ENCODE results near the gene ANKRA2. TPM values are rescaled to one million over a fixed set of nuclear protein-coding genes. Genes with fewer than 3 reads are reported as not detected.
A peak's percentile ranks its signal among the peaks of the same experiment; 100 is the strongest.

The ANKRA2 gene
- total RNA-seq, 1 donor from 2014 or later = 19.2 TPM

GRCh38 chr5:73605223-73606087 is 40.0 kb upstream of the ANKRA2 start:
- Mint-ChIP-seq H3K27ac (ENCODE audit: unreplicated experiment) (no peak overlapping the region), H3K4me3 (ENCODE audit: unreplicated experiment) (no peak overlapping the region), H3K36me3 (ENCODE audit: low read depth) (peaks cover 3% of the 10 kb centered on the region), H3K27me3 (ENCODE audit: low read depth) (no peaks in the 10 kb centered on the region), H3K9me3 (ENCODE audit: low read depth) (peaks cover 11% of the 10 kb centered on the region), H3K4me1 (ENCODE audit: low read depth) (peaks cover 37% of the 10 kb centered on the region)
- TF ChIP-seq CTCF (IDR thresholded peaks at IDR 0.05) = no peak
- DNase-seq (ENCODE audit: low spot score) = no peak

GRCh38 chr5:73603998-73604397 is 38.6 kb upstream of the ANKRA2 start:
- Mint-ChIP-seq H3K4me3 (ENCODE audit: unreplicated experiment) (no peak overlapping the region), H3K9me3 (ENCODE audit: low read depth) (peaks cover 11% of the 10 kb centered on the region), H3K27me3 (ENCODE audit: low read depth) (no peaks in the 10 kb centered on the region), H3K4me1 (ENCODE audit: low read depth) (peaks cover 37% of the 10 kb centered on the region), H3K36me3 (ENCODE audit: low read depth) (peaks cover 3% of the 10 kb centered on the region), H3K27ac (ENCODE audit: unreplicated experiment) (peak overlapping the region; percentile 23)
- DNase-seq (ENCODE audit: low spot score) = no peak
- no peak for TF ChIP-seq CTCF (IDR thresholded peaks at IDR 0.05)

- H3K27me3 Mint-ChIP-seq (ENCODE audit: low read depth) = no peaks in the 10 kb centered on the region
- H3K4me1 Mint-ChIP-seq (ENCODE audit: low read depth) = peaks cover 8% of the 10 kb centered on the region
- DNase-seq (ENCODE audit: low spot score) = no peak
- H3K36me3 Mint-ChIP-seq (ENCODE audit: low read depth) = peaks cover 3% of the 10 kb centered on the region
- H3K4me3 Mint-ChIP-seq (ENCODE audit: unreplicated experiment) = no peak overlapping the region
- no peak for TF ChIP-seq CTCF (IDR thresholded peaks at IDR 0.05)
- no peak overlapping the region for H3K27ac Mint-ChIP-seq (ENCODE audit: unreplicated experiment)
- peaks cover 11% of the 10 kb centered on the region for H3K9me3 Mint-ChIP-seq (ENCODE audit: low read depth)
These were observed 33.9 kb upstream of the ANKRA2 start for GRCh38 chr5:73599380-73599779.

- H3K27me3 Mint-ChIP-seq (ENCODE audit: low read depth) = no peaks in the 10 kb centered on the region
- no peak for DNase-seq (ENCODE audit: low spot score)
- peak; percentile 76 for TF ChIP-seq CTCF (IDR thresholded peaks at IDR 0.05)
- H3K4me3 Mint-ChIP-seq (ENCODE audit: unreplicated experiment) = no peak overlapping the region
- H3K4me1 Mint-ChIP-seq (ENCODE audit: low read depth) = peaks cover 10% of the 10 kb centered on the region
- peaks cover 1% of the 10 kb centered on the region for H3K36me3 Mint-ChIP-seq (ENCODE audit: low read depth)
- no peak overlapping the region for H3K27ac Mint-ChIP-seq (ENCODE audit: unreplicated experiment)
- H3K9me3 Mint-ChIP-seq (ENCODE audit: low read depth) = peaks cover 7% of the 10 kb centered on the region
These were observed 31.4 kb upstream of the ANKRA2 start for GRCh38 chr5:73596705-73597328.

- Mint-ChIP-seq H3K9me3 (ENCODE audit: low read depth) (no peaks in the 10 kb centered on the region), H3K27ac (ENCODE audit: unreplicated experiment) (no peak overlapping the region), H3K4me1 (ENCODE audit: low read depth) (peaks cover 16% of the 10 kb centered on the region), H3K27me3 (ENCODE audit: low read depth) (no peaks in the 10 kb centered on the region), H3K36me3 (ENCODE audit: low read depth) (no peaks in the 10 kb centered on the region), H3K4me3 (ENCODE audit: unreplicated experiment) (no peak overlapping the region)
- TF ChIP-seq CTCF (IDR thresholded peaks at IDR 0.05) = no peak
- no peak for DNase-seq (ENCODE audit: low spot score)
These were observed 27.1 kb upstream of the ANKRA2 start for GRCh38 chr5:73592551-73592950.
